ENCODE data around the gene FOXK2. TPM values are rescaled to one million over a fixed set of nuclear protein-coding genes. Genes with fewer than 3 reads are reported as not detected.

Gene FOXK2
- total and polyA plus RNA-seq, 7 experiments from 2014 or later, result 4.2 to 67.1 (median 42.3) TPM

DNA sequence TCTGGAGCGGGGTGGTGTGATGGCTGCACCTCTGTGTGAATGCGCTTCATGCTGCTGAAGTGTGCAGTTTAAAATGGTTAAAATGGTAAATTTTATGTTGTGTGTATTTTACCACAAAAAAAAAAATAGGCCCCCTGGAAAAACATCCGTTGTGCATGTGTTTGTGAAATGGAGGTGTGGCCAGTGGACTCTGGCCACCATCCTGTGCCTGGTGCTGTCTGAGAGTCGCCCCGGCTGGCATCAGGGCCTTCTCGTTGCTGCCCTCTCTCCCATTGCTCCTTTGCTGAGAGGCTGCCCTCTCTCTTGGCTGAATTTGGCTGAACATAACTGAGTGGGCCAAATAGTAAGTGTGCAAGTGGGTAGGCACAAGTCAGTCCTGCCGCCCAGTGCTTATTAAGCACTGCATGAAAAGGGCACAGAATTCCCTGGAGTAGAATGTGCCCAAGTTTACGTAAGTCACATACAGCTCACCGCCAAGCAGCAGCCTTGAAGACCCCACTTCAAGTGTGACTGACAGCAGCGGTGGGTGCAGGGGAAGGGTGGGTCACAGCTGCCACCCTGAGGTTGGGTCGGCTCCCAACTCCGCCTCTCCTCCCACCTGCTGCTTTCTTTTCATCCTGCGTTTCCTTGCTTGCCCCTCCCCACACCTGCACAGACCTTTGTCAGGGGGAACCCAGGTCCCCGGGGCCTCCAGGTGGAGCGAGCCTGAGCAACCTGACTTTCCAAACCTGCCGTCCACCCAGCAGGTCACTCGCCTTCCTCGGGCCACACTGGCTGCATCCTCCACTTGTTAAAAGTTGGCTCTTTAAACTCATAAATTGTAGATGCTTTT, 46.8 kb downstream of the FOXK2 start:
- Histone ChIP-seq H3K4me3 (ENCODE audit: low read length) (no peak overlapping the region), H3K9me3 (ENCODE audit: control insufficient read depth in 2 of 3, low read length in 3 of 3) (no peaks in the 10 kb centered on the region), H3K4me1 (ENCODE audit: control insufficient read depth in 2 of 2, insufficient read depth in 2 of 2, low read length in 2 of 2) (no peaks in the 10 kb centered on the region), H3K27ac (ENCODE audit: low read depth, low read length) (no peak overlapping the region), H3K27me3 (ENCODE audit: control insufficient read depth in 2 of 2, insufficient read depth in 2 of 2, low read length in 2 of 2) (no peaks in the 10 kb centered on the region), H3K36me3 (ENCODE audit: control insufficient read depth in 2 of 3, insufficient read depth in 3 of 3, low read length in 3 of 3) (peaks cover 7 to 60% (median 7%) of the 10 kb centered on the region in 3 experiments)
- no peak for DNase-seq
- intact Hi-C loops (cut with micrococcal nuclease), result no loop called here
- Mint-ChIP-seq H3K27me3 (no peaks in the 10 kb centered on the region), H3K9me3 (no peaks in the 10 kb centered on the region), H3K4me1 (peaks cover 1 to 10% (median 3%) of the 10 kb centered on the region in 7 donors), H3K36me3 (peaks cover 0 to 25% (median 8%) of the 10 kb centered on the region in 5 donors), H3K4me3 (no peak overlapping the region), H3K27ac (no peak overlapping the region)
- ATAC-seq, result no peak
- ChIA-PET CTCF (no interaction called here), POLR2A (no interaction called here)

DNA sequence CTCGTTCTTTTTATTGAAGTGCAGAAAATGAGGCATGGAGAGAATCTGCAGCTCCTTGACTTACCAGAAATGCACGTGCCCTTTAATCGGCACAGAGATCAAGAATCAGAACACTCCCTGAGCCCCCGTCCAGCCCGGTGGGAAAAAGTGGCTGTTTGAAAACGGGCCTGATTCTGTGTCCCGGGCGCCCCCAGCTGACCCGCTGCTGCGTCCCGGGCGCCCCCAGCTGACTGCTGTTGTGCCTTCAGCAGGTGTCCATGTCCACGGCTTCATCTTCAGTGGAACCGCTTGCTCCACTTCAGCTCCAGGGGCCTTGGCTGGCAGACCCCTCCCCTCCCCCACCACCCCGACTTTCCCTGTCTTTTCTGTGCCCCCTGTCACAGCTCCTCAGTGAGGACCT, 47.8 kb downstream of the FOXK2 start:
- DNase-seq (no peak), ATAC-seq (no peak)
- intact Hi-C loops (cut with micrococcal nuclease), result no loop called here
- CTCF ChIA-PET, result no interaction called here
- H3K27ac Mint-ChIP-seq, result no peak overlapping the region
- Histone ChIP-seq H3K4me3 (ENCODE audit: low read length) (no peak overlapping the region), H3K27ac (ENCODE audit: low read depth, low read length) (no peak overlapping the region), H3K36me3 (ENCODE audit: control insufficient read depth in 2 of 3, insufficient read depth in 3 of 3, low read length in 3 of 3) (peaks cover 7 to 69% (median 7%) of the 10 kb centered on the region in 3 experiments), H3K9me3 (ENCODE audit: control insufficient read depth in 2 of 3, low read length in 3 of 3) (no peaks in the 10 kb centered on the region), H3K4me1 (ENCODE audit: control insufficient read depth in 2 of 2, insufficient read depth in 2 of 2, low read length in 2 of 2) (no peaks in the 10 kb centered on the region), H3K27me3 (ENCODE audit: control insufficient read depth in 2 of 2, insufficient read depth in 2 of 2, low read length in 2 of 2) (no peaks in the 10 kb centered on the region)
- peaks cover 0 to 31% (median 13%) of the 10 kb centered on the region in 5 donors for H3K36me3 Mint-ChIP-seq
- POLR2A ChIA-PET, result no interaction called here
- H3K9me3 Mint-ChIP-seq, result no peaks in the 10 kb centered on the region
- peaks cover 0 to 6% (median 0%) of the 10 kb centered on the region in 7 donors for H3K4me1 Mint-ChIP-seq
- H3K27me3 Mint-ChIP-seq, result no peaks in the 10 kb centered on the region
- H3K4me3 Mint-ChIP-seq, result no peak overlapping the region

DNA sequence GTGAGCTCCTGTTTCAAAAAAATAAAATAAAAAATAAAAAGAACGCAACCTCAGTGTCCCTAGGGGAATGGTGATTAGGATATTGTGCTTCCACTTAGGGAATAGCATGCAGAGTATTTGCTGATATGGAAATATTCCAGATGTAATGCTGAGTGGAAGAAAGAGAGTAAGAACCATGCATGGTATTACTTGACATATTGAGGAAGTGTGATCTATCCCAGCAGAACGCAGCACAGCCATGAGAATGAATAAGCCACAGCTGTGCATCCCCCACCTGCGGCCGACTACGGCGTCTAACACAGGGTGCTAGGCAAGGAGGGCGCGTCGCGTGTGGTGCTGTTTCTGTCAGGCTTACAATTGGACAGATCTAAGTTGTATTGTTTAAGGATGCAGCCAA, 49.5 kb downstream of the FOXK2 start:
- Histone ChIP-seq H3K36me3 (ENCODE audit: control insufficient read depth in 2 of 3, insufficient read depth in 3 of 3, low read length in 3 of 3) (peaks cover 7 to 86% (median 7%) of the 10 kb centered on the region in 3 experiments), H3K27me3 (ENCODE audit: control insufficient read depth in 2 of 2, insufficient read depth in 2 of 2, low read length in 2 of 2) (no peaks in the 10 kb centered on the region), H3K4me1 (ENCODE audit: control insufficient read depth in 2 of 2, insufficient read depth in 2 of 2, low read length in 2 of 2) (no peaks in the 10 kb centered on the region), H3K4me3 (ENCODE audit: low read length) (no peak overlapping the region), H3K27ac (ENCODE audit: low read depth, low read length) (no peak overlapping the region), H3K9me3 (ENCODE audit: control insufficient read depth in 2 of 3, low read length in 3 of 3) (no peaks in the 10 kb centered on the region)
- no peak for ATAC-seq
- no peak overlapping the region for H3K27ac Mint-ChIP-seq
- ChIA-PET CTCF (no interaction called here), POLR2A (interaction anchor here (0.6 to 0.8 kb wide), 2 partner anchors 16 to 40 kb away, joined by 3 read pairs; no protein-coding TSS in a partner anchor)
- intact Hi-C loops (cut with micrococcal nuclease), result no loop called here
- H3K4me3 Mint-ChIP-seq, result no peak overlapping the region
- no peaks in the 10 kb centered on the region for H3K9me3 Mint-ChIP-seq
- H3K36me3 Mint-ChIP-seq, result peaks cover 0 to 40% (median 18%) of the 10 kb centered on the region in 5 donors
- no peaks in the 10 kb centered on the region for H3K27me3 Mint-ChIP-seq
- H3K4me1 Mint-ChIP-seq, result peaks cover 0 to 3% (median 0%) of the 10 kb centered on the region in 7 donors
- DNase-seq, result no peak

DNA sequence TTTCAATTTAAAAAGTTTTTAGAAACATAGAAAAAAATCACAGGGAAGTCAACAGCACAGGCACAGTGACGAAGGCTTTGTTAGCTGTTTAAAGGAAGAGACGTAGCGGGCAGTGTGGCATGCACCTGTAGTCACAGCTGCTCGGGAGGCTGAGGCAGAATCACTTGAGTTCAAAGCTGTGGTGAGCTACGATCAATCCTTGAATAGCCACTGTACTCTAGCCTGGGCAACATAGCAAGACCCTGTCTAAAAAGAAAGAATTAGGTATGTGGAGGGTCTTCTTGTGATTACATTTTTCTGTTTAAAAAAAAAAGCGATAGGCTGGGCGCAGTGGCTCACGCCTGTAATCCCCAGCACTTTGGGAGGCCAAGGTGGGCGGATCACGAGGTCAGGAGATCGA, 50.1 kb downstream of the FOXK2 start:
- POLR2A ChIA-PET, result interaction anchor here (0.6 kb wide), 1 partner anchor 39 kb away, joined by 3 read pairs; no protein-coding TSS in a partner anchor
- peaks cover 0 to 40% (median 18%) of the 10 kb centered on the region in 5 donors for H3K36me3 Mint-ChIP-seq
- H3K27ac Mint-ChIP-seq, result peak overlapping the region in 1 of 9 donors; percentile 32

DNA sequence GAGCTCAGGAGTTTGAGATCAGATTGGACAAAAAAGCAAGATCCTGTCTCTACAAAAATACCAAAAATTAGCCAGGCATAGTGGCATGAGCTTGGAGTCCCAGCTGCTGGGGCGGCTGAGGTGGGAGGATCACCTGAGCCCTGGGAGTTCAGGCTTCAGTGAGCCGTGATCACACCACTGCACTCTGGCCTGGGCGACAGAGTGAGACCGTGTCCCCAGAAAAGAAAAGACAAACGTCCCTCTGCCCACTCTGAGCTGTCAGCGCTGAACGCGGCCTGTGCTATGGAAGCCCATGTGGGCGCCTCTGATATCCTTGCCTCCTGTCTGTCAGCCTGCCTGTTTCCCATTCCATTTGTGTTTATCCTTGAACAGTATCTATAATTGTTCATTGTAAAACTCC, 50.7 kb downstream of the FOXK2 start:
- ChIA-PET CTCF (no interaction called here), POLR2A (interaction anchor here (0.7 kb wide), 1 partner anchor 125 kb away, joined by 3 read pairs; no protein-coding TSS in a partner anchor)
- ATAC-seq (no peak), DNase-seq (no peak)
- peaks cover 0 to 3% (median 0%) of the 10 kb centered on the region in 7 donors for H3K4me1 Mint-ChIP-seq
- H3K36me3 ChIP-seq (ENCODE audit: control insufficient read depth in 2 of 3, insufficient read depth in 3 of 3, low read length in 3 of 3), result peaks cover 7 to 90% (median 7%) of the 10 kb centered on the region in 3 experiments
- intact Hi-C loops (cut with micrococcal nuclease), result no loop called here
- no peaks in the 10 kb centered on the region for H3K27me3 Mint-ChIP-seq
- H3K4me3 ChIP-seq (ENCODE audit: low read length), result no peak overlapping the region
- H3K27ac ChIP-seq (ENCODE audit: low read depth, low read length), result no peak overlapping the region
- peaks cover 0 to 38% (median 17%) of the 10 kb centered on the region in 5 donors for H3K36me3 Mint-ChIP-seq
- H3K4me1 ChIP-seq (ENCODE audit: control insufficient read depth in 2 of 2, insufficient read depth in 2 of 2, low read length in 2 of 2), result no peaks in the 10 kb centered on the region
- H3K9me3 Mint-ChIP-seq, result no peaks in the 10 kb centered on the region
- H3K27me3 ChIP-seq (ENCODE audit: control insufficient read depth in 2 of 2, insufficient read depth in 2 of 2, low read length in 2 of 2), result no peaks in the 10 kb centered on the region
- H3K4me3 Mint-ChIP-seq, result no peak overlapping the region
- no peaks in the 10 kb centered on the region for H3K9me3 ChIP-seq (ENCODE audit: control insufficient read depth in 2 of 3, low read length in 3 of 3)
- no peak overlapping the region for H3K27ac Mint-ChIP-seq

More for the DNA sequence above, 50.1 kb downstream of the FOXK2 start:
- DNase-seq (no peak), ATAC-seq (no peak)
- CTCF ChIA-PET, result interaction anchor here (0.6 kb wide), 1 partner anchor 142 kb away, joined by 4 read pairs; no protein-coding TSS in a partner anchor
- H3K9me3 Mint-ChIP-seq, result no peaks in the 10 kb centered on the region
- no peaks in the 10 kb centered on the region for H3K27me3 Mint-ChIP-seq
- Histone ChIP-seq H3K36me3 (ENCODE audit: control insufficient read depth in 2 of 3, insufficient read depth in 3 of 3, low read length in 3 of 3) (peaks cover 7 to 90% (median 7%) of the 10 kb centered on the region in 3 experiments), H3K4me1 (ENCODE audit: control insufficient read depth in 2 of 2, insufficient read depth in 2 of 2, low read length in 2 of 2) (no peaks in the 10 kb centered on the region), H3K27ac (ENCODE audit: low read depth, low read length) (no peak overlapping the region), H3K9me3 (ENCODE audit: control insufficient read depth in 2 of 3, low read length in 3 of 3) (no peaks in the 10 kb centered on the region), H3K4me3 (ENCODE audit: low read length) (no peak overlapping the region), H3K27me3 (ENCODE audit: control insufficient read depth in 2 of 2, insufficient read depth in 2 of 2, low read length in 2 of 2) (no peaks in the 10 kb centered on the region)
- intact Hi-C loops (cut with micrococcal nuclease), result no loop called here
- H3K4me1 Mint-ChIP-seq, result peaks cover 0 to 3% (median 0%) of the 10 kb centered on the region in 7 donors
- H3K4me3 Mint-ChIP-seq, result no peak overlapping the region

DNA sequence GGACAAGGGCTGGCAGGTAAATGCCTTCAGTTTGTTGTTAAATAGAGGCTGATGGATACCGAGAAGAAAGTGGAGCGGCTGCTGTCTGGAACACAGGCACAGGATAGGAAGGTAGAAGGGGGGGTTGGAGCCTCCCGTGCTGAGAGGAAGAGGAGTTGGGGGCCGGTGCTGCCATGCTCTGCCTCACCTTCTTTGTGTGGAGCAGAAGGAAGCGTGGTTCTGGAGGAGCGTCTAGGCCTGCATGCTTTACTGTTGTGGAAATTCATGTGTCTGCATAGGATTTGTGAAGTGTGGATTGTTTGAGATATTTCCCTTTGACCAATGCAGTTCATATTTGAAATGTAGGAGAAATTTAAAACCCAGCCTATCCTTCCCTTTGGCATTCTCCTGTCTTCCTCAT, 52.3 kb downstream of the FOXK2 start:
- no peaks in the 10 kb centered on the region for H3K4me1 ChIP-seq (ENCODE audit: control insufficient read depth in 2 of 2, insufficient read depth in 2 of 2, low read length in 2 of 2)
- H3K27me3 ChIP-seq (ENCODE audit: control insufficient read depth in 2 of 2, insufficient read depth in 2 of 2, low read length in 2 of 2), result no peaks in the 10 kb centered on the region
- no peak overlapping the region for H3K4me3 ChIP-seq (ENCODE audit: low read length)
- no peaks in the 10 kb centered on the region for H3K27me3 Mint-ChIP-seq
- peaks cover 0 to 40% (median 21%) of the 10 kb centered on the region in 5 donors for H3K36me3 Mint-ChIP-seq
- POLR2A ChIA-PET, result no interaction called here
- no peak overlapping the region for H3K4me3 Mint-ChIP-seq
- no peaks in the 10 kb centered on the region for H3K9me3 Mint-ChIP-seq
- no peak overlapping the region for H3K27ac Mint-ChIP-seq
- H3K36me3 ChIP-seq (ENCODE audit: control insufficient read depth in 2 of 3, insufficient read depth in 3 of 3, low read length in 3 of 3), result peaks cover 7 to 86% (median 7%) of the 10 kb centered on the region in 3 experiments
- no peak overlapping the region for H3K27ac ChIP-seq (ENCODE audit: low read depth, low read length)
- CTCF ChIA-PET, result no interaction called here
- DNase-seq (no peak), ATAC-seq (no peak)
- intact Hi-C loops (cut with micrococcal nuclease), result no loop called here
- no peaks in the 10 kb centered on the region for H3K9me3 ChIP-seq (ENCODE audit: control insufficient read depth in 2 of 3, low read length in 3 of 3)
- peaks cover 0 to 3% (median 0%) of the 10 kb centered on the region in 7 donors for H3K4me1 Mint-ChIP-seq
